Suprapubic skin (tissue), 4 donors: ENCODE measurements around the gene RASA1. TPM values are rescaled to one million over a fixed set of nuclear protein-coding genes. Genes with fewer than 3 reads are reported as not detected.

Source experiments
- DNase-seq, 2 donors: peaks; one replicate each; pipeline ENCODE4 v3.0.0-alpha.2; 2019; ENCODE audit warnings: low spot score in 2 of 2
- H3K27ac ChIP-seq: fragments of 200-600 bp; sonication (generic); one replicate; pipeline ENCODE4 v1.5.1; 2019
- H3K27me3 ChIP-seq: fragments of 200-600 bp; sonication (generic); one replicate; pipeline ENCODE4 v1.5.1; 2019
- H3K36me3 ChIP-seq: fragments of 200-600 bp; sonication (generic); one replicate; pipeline ENCODE4 v1.5.1; 2019
- H3K4me1 ChIP-seq: fragments of 200-600 bp; sonication (generic); one replicate; pipeline ENCODE4 v1.5.1; 2019
- H3K4me3 ChIP-seq: fragments of 200-600 bp; sonication (generic); one replicate; pipeline ENCODE4 v1.5.1; 2019; ENCODE audit warnings: mild to moderate bottlenecking
- H3K9me3 ChIP-seq: fragments of 200-600 bp; sonication (generic); one replicate; pipeline ENCODE4 v1.5.1; 2019
- CTCF ChIP-seq, 2 donors: fragments of 200-600 bp in 1 of 2; fragments of 450-650 bp in 1 of 2; sonication (generic) in 1 of 2; IDR thresholded peaks; one replicate each; pipeline ENCODE4 v1.5.1; 2016 to 2019; ENCODE audit warnings: antibody characterized with exemption in 2 of 2, mild to moderate bottlenecking in 1 of 2, moderate library complexity in 1 of 2
- EP300 ChIP-seq: sonication (generic); formaldehyde crosslinking; IDR thresholded peaks from one replicate; pipeline ENCODE4 v1.6.1; 2017; ENCODE audit warnings: antibody characterized with exemption
- POLR2A ChIP-seq, 2 donors: fragments of 450-650 bp; IDR thresholded peaks; one replicate each; pipeline ENCODE4 v1.6.1; 2017; ENCODE audit warnings: antibody characterized with exemption in 2 of 2, mild to moderate bottlenecking in 2 of 2, moderate library complexity in 2 of 2
- POLR2AphosphoS5 ChIP-seq, 3 donors: sonication (generic); formaldehyde crosslinking; IDR thresholded peaks; one replicate each; pipeline ENCODE4 v1.6.1; 2017; ENCODE audit warnings: antibody characterized with exemption in 3 of 3
- WGBS: methylation state at CpG from one replicate; pipeline ENCODE4 v1.1.5; 2018; 5-methylcytosine and 5-hydroxymethylcytosine counted together
- total RNA-seq, 4 donors: library from RNA; depleted of rRNA; stranded (reverse); fragments of >200 nt; gene quantifications; one replicate each; pipeline ENCODE4 v1.1.0, GENCODE V29; 2016

RASA1 gene
- total RNA-seq, 4 donors from 2014 or later: 18.8 to 35.3 (median 26.6) TPM

DNA sequence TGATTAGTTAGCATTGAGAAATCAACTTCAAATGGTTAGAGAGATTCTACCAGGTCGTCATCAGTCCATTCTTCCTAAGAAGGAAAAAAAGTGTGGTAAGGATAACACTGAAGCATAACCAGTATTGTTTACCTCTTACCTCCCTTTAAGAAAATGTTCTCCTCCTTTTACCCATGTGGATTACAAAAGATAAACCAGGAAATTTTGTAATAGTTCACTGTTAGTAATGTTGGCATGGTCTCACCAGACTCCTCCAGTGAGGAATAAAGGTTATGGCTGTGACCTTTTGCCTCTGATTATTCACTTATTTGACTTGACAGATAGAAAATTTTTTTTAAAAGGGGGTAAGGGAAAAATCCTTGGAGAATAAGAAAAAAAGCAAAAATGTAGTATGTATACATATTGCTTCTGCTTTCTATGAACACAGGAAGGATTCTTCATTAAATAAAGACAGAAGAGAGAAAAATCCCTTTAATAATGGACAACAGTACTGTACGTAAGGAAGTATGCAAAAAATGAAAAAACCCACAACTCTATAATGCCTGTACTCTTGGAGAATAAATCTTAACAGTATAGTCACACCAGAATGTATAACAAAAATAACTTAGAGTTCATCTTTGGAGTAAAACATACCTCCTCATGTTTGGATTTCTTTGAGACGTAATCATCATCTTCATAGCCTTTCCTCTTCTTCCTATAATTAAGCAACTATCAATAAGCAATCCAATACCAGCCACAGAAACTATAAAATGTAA is 126.9 kb downstream of the RASA1 start:
- DNase-seq: no peak
- WGBS: 91% methylated on average over 3 of the region's 3 CpGs
- Histone ChIP-seq H3K27ac (no peak overlapping the region), H3K4me1 (peaks cover 6% of the 10 kb centered on the region), H3K27me3 (no peaks in the 10 kb centered on the region), H3K9me3 (no peaks in the 10 kb centered on the region), H3K36me3 (peaks cover 94% of the 10 kb centered on the region), H3K4me3 (no peak overlapping the region)
- TF ChIP-seq POLR2AphosphoS5 (IDR thresholded peaks at IDR 0.05) (no peak), EP300 (no peak), POLR2A (IDR thresholded peaks at IDR 0.05) (no peak), CTCF (IDR thresholded peaks at IDR 0.05) (no peak)

DNA sequence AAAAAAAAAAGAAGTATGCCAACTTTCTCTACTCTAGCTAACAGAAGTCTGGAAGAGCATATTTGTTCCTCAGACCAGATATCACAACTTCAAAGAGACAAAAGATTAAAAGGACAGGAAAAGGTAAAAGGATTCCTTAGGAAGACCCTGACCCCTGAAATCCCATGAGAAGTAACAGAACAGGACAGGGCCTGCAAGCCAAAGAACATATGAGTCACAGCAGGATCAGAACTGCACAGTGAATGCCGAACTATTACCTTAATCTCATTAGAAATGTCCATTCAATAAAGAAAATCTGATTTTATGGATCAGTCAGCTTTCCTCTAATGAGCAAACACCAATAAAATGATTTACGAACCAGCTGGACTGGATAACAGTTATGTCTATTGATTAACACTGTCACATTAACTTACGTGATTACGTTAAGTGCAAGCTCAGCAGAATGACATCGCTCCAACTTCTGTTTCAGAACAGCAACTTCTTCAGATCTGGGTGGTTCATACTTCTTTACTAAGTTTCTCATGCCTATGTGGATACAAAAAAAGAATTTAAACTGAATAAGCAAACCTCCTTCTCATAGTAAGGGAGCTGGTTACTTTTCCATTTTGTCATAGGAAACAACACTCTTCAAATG is 131.4 kb downstream of the RASA1 start:
- Histone ChIP-seq H3K9me3 (no peaks in the 10 kb centered on the region), H3K4me3 (no peak overlapping the region), H3K27me3 (no peaks in the 10 kb centered on the region), H3K4me1 (peaks cover 10% of the 10 kb centered on the region), H3K27ac (no peak overlapping the region), H3K36me3 (peaks cover 76% of the 10 kb centered on the region)
- no peak for DNase-seq
- WGBS: 81% methylated on average over 5 of the region's 5 CpGs
- no peak for TF ChIP-seq POLR2AphosphoS5 (IDR thresholded peaks at IDR 0.05)
- TF ChIP-seq CTCF (IDR thresholded peaks at IDR 0.05): no peak
- TF ChIP-seq POLR2A (IDR thresholded peaks at IDR 0.05): no peak
- no peak for TF ChIP-seq EP300

GRCh38 chr5:87399720-87400119 is 132.0 kb downstream of the RASA1 start:
- WGBS: 62% methylated on average over 2 of the region's 2 CpGs
- no peak for DNase-seq
- Histone ChIP-seq H3K4me1 (peaks cover 10% of the 10 kb centered on the region), H3K9me3 (no peaks in the 10 kb centered on the region), H3K27me3 (no peaks in the 10 kb centered on the region), H3K27ac (no peak overlapping the region), H3K36me3 (peaks cover 77% of the 10 kb centered on the region), H3K4me3 (no peak overlapping the region)
- no peak for TF ChIP-seq EP300
- no peak for TF ChIP-seq POLR2AphosphoS5 (IDR thresholded peaks at IDR 0.05)
- no peak for TF ChIP-seq POLR2A (IDR thresholded peaks at IDR 0.05)
- TF ChIP-seq CTCF (IDR thresholded peaks at IDR 0.05): no peak

DNA sequence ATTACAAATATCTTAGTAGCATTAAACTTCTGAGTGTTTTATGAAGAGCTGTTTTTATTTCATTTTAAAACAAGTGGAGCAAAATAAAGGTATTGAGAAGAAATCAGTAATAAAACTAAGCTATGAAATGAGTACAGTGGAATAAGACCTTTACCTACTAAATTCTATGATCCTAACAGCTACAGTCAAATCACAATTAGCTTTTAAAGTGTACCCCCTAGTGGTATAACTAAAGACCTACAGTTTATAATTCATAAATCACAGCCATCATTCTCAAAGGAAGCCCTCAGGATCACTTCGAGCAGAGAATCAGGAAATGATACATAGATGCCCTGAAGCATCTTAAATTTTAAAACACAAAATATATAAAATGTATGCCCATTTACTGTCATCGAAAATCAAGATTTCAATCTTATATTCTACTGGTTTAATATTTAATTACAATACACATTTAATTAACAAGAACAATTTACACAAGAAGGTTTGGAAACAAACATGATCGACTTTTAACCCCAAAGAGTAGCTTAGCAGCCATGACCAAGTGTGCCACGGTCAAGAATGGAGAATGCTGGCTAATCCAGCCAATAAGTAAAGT is 132.7 kb downstream of the RASA1 start:
- TF ChIP-seq CTCF (IDR thresholded peaks at IDR 0.05): peak; percentile 14 to 48
- TF ChIP-seq POLR2A (IDR thresholded peaks at IDR 0.05): no peak
- TF ChIP-seq EP300: no peak
- no peak for TF ChIP-seq POLR2AphosphoS5 (IDR thresholded peaks at IDR 0.05)
- no peaks in the 10 kb centered on the region for H3K27me3 ChIP-seq
- no peak overlapping the region for H3K4me3 ChIP-seq
- peaks cover 77% of the 10 kb centered on the region for H3K36me3 ChIP-seq
- H3K4me1 ChIP-seq: peaks cover 10% of the 10 kb centered on the region
- 62% methylated on average over 4 of the region's 4 CpGs for WGBS
- no peaks in the 10 kb centered on the region for H3K9me3 ChIP-seq
- no peak overlapping the region for H3K27ac ChIP-seq
- DNase-seq: no peak

DNA sequence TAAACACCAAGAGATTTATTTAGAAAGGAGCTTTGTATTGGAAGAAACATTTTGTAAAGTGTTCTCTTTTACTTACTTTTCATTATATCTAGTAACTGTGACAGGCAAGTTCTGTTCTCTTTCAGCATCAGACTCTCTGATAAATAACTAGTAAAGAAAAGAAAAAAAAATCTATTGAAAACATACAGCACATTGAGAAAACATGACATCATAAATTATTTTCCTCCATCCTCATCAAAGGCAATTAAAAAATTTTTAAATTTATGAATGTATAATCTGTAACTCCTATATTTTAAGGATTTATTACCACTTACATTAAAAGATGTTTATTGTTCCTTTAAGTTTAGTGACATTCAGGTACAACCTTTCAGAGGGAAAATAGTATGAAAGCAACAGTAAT is 133.9 kb downstream of the RASA1 start:
- TF ChIP-seq POLR2A (IDR thresholded peaks at IDR 0.05) (no peak), POLR2AphosphoS5 (IDR thresholded peaks at IDR 0.05) (no peak), CTCF (IDR thresholded peaks at IDR 0.05) (no peak), EP300 (no peak)
- no peaks in the 10 kb centered on the region for H3K9me3 ChIP-seq
- DNase-seq: no peak
- H3K4me1 ChIP-seq: peaks cover 10% of the 10 kb centered on the region
- H3K4me3 ChIP-seq: no peak overlapping the region
- no peaks in the 10 kb centered on the region for H3K27me3 ChIP-seq
- no peak overlapping the region for H3K27ac ChIP-seq
- peaks cover 73% of the 10 kb centered on the region for H3K36me3 ChIP-seq
